ENCODE data around the gene MAPK14. TPM values are rescaled to one million over a fixed set of nuclear protein-coding genes. Genes with fewer than 3 reads are reported as not detected.

The MAPK14 gene
- total and polyA plus RNA-seq, 2 experiments from 2014 or later: 41.6 to 96.2 TPM

- Histone ChIP-seq H3K27ac (peak overlapping the region; percentile 3), H3K4me3 (no peak overlapping the region), H3K27me3 (no peaks in the 10 kb centered on the region), H3K36me3 (no peaks in the 10 kb centered on the region), H3K4me1 (ENCODE audit: low read depth) (peaks cover 22% of the 10 kb centered on the region), H3K9me3 (ENCODE audit: low read depth) (no peaks in the 10 kb centered on the region)
- no peak for TF ChIP-seq CTCF (IDR thresholded peaks at IDR 0.05; ENCODE audit: low read depth, low read length)
- peak in 1 of 2 donors; percentile 27 for DNase-seq (ENCODE audit: low read depth in 1 of 2, low spot score in 1 of 2)
Observed at GRCh38 chr6:36038120-36038876, 10.7 kb downstream of the MAPK14 start.

GRCh38 chr6:36039112-36039511 lies 11.5 kb downstream of the MAPK14 start:
- no peak for DNase-seq (ENCODE audit: low read depth in 1 of 2, low spot score in 1 of 2)
- Histone ChIP-seq H3K36me3 (no peaks in the 10 kb centered on the region), H3K27me3 (no peaks in the 10 kb centered on the region), H3K27ac (no peak overlapping the region), H3K4me3 (no peak overlapping the region), H3K9me3 (ENCODE audit: low read depth) (no peaks in the 10 kb centered on the region), H3K4me1 (ENCODE audit: low read depth) (peaks cover 16% of the 10 kb centered on the region)
- no peak for TF ChIP-seq CTCF (IDR thresholded peaks at IDR 0.05; ENCODE audit: low read depth, low read length)

GRCh38 chr6:36040958-36041357 lies 13.3 kb downstream of the MAPK14 start:
- Histone ChIP-seq H3K9me3 (ENCODE audit: low read depth) (no peaks in the 10 kb centered on the region), H3K27ac (peak overlapping the region; percentile 17), H3K27me3 (no peaks in the 10 kb centered on the region), H3K4me1 (ENCODE audit: low read depth) (peaks cover 11% of the 10 kb centered on the region), H3K36me3 (no peaks in the 10 kb centered on the region), H3K4me3 (no peak overlapping the region)
- DNase-seq (ENCODE audit: low read depth in 1 of 2, low spot score in 1 of 2): no peak
- no peak for TF ChIP-seq CTCF (IDR thresholded peaks at IDR 0.05; ENCODE audit: low read depth, low read length)

- Histone ChIP-seq H3K27ac (no peak overlapping the region), H3K4me3 (no peak overlapping the region), H3K4me1 (ENCODE audit: low read depth) (peaks cover 6% of the 10 kb centered on the region), H3K36me3 (no peaks in the 10 kb centered on the region), H3K27me3 (no peaks in the 10 kb centered on the region), H3K9me3 (ENCODE audit: low read depth) (no peaks in the 10 kb centered on the region)
- no peak for DNase-seq (ENCODE audit: low read depth in 1 of 2, low spot score in 1 of 2)
- TF ChIP-seq CTCF (IDR thresholded peaks at IDR 0.05; ENCODE audit: low read depth, low read length): no peak
Observed at GRCh38 chr6:36042618-36043260, 15.1 kb downstream of the MAPK14 start.

GRCh38 chr6:36049582-36049981 lies 22.0 kb downstream of the MAPK14 start:
- Histone ChIP-seq H3K9me3 (ENCODE audit: low read depth) (no peaks in the 10 kb centered on the region), H3K4me1 (ENCODE audit: low read depth) (peaks cover 28% of the 10 kb centered on the region), H3K27ac (no peak overlapping the region), H3K4me3 (no peak overlapping the region), H3K36me3 (no peaks in the 10 kb centered on the region), H3K27me3 (no peaks in the 10 kb centered on the region)
- no peak for DNase-seq (ENCODE audit: low read depth in 1 of 2, low spot score in 1 of 2)
- no peak for TF ChIP-seq CTCF (IDR thresholded peaks at IDR 0.05; ENCODE audit: low read depth, low read length)
